GM12873 (cell line): Measurements from ENCODE around the gene TSPAN17.

Source experiments
- CTCF ChIP-seq: IDR thresholded peaks from 2 replicates; pipeline ENCODE4 v1.5.1; 2012; ENCODE audit warnings: low read depth, mild to moderate bottlenecking, moderate library complexity, low read length, control low read depth; ENCODE audit not compliant: insufficient read depth; ENCODE audit errors: missing control alignments

Gene TSPAN17

GRCh38 chr5:176651472-176651980, 4.2 kb downstream of the TSPAN17 start:
- TF ChIP-seq CTCF, result peak; percentile 4

GRCh38 chr5:176652136-176652535, 4.9 kb downstream of the TSPAN17 start:
- TF ChIP-seq CTCF, result no peak

- no peak for TF ChIP-seq CTCF
Observed at GRCh38 chr5:176653401-176654385, 6.4 kb downstream of the TSPAN17 start.

GRCh38 chr5:176654856-176655255, 7.6 kb downstream of the TSPAN17 start:
- TF ChIP-seq CTCF, result no peak

- no peak for TF ChIP-seq CTCF
Observed at GRCh38 chr5:176656467-176656990, 9.2 kb downstream of the TSPAN17 start.

- peak; percentile 98 for TF ChIP-seq CTCF
Observed at GRCh38 chr5:176658007-176658599, 10.8 kb downstream of the TSPAN17 start.
